NCI-H1694 (cell line): ENCODE data around the gene PHLDB3.
"Not testable (repeated sequence)": the region's sequence is repeated elsewhere in the genome, so short reads cannot be mapped to it uniquely, and the experiment has no call there.

Experiments used
- DNase-seq: peaks from one replicate; lab custom pipeline; 2025; lab: John Stamatoyannopoulos, UW

PHLDB3 gene

GRCh38 chr19:43526884-43527859 lies 22.6 kb upstream of the PHLDB3 start, which contains the start of gene ETHE1:
ETHE1 (minus strand) TSS chr19:43527201; CDS start chr19:43527177, 24 bp downstream.
- DNase-seq: peak; percentile 11

DNA sequence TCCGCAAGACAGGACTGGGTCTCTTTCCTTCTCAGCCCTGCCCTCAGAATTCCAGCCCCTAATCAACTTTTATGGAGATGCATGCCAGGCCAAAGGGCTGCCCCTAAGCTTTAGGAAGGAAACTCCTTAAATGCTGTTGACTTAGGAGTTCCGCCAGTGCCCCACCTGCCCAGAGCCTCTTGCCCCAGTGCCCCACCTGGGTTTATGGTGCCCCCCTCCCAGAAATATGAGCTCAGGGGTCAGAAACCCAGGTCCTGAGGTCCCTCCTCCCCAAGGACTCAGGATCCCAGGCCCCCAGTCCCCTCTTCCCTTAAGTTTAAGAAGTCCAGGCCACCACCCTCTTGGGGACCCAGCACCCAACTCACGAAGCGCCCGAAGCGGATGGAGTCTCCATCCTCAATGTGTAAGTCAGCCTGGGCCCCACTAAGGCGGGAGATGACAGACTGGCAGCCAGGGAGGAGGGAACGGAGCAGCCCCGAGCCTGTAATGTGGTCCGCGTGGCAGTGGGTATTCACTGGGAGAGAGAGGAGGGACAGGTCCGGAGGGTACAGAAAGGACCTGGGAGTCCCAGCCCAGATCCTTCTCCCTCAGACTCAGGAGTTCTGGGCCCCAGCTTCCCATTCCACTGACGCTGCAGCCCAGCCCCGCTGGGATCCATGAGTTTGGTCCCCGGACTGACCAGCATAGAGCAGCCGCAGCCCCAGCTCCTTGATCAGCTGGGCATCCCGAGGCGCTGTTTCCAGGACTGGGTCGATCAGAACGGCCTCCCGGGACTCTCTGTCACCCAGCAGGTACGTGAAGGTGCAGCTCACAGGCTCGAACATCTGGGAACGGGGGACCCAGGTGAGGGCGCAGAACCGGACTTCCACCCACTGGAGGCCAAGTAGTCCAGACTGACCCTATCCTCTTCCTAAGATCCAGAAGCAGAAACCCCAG lies 21.6 kb upstream of the PHLDB3 start:
- DNase-seq: no peak

- DNase-seq: no peak
Observed at GRCh38 chr19:43524922-43525835, 20.6 kb upstream of the PHLDB3 start.

DNA sequence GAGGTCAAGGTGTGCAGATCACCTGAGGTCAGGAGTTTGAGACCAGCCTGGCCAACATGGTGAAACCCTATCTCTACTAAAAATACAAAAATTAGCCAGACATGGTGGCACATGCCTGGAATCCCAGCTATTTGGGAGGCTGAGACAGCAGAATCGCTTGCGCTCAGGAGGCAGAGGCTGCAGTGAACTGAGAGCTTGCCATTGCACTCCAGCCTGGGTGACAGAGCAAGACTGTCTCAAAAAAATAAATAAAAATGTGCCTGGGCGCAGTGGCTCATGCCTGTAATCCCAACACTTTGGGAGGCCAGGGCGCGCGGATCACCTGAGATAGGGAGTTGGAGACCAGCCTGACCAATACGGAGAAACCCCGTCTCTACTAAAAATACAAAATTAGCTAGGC lies 19.1 kb upstream of the PHLDB3 start:
- DNase-seq: not testable (repeated sequence)

- no peak for DNase-seq
Observed at GRCh38 chr19:43522929-43523328, 18.4 kb upstream of the PHLDB3 start.

DNA sequence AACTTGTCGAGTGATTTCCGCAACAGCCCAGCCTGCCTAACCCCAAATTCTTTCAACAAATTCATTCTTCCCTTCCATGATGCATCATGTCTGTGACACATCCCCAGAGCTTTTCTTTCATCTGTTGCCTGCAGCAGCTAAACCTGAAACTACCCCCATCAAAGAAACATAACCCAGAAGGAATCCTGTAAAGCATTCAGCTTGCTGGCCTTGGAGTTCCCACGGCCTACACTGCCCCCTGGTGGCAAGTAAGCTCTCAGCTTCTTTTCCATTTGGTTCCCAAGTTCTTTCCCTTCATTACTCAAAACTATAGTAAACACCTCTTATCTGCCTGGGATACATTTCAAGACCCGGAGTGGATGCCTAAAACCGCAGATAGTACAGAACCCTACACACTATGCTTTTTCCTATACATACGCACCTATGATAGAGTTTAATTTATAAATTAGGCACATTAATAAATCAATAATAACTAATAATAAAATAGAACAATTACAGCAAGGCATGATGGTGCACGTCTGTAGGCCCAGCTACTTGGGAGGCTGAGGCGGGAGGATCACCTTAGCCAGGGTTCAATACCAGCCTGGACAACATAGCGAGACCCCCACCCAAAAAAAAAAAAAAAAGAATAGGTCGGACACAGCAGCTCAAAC lies 15.0 kb upstream of the PHLDB3 start:
- peak; percentile 85 for DNase-seq

GRCh38 chr19:43518051-43518450 lies 13.5 kb upstream of the PHLDB3 start:
- DNase-seq: no peak

DNA sequence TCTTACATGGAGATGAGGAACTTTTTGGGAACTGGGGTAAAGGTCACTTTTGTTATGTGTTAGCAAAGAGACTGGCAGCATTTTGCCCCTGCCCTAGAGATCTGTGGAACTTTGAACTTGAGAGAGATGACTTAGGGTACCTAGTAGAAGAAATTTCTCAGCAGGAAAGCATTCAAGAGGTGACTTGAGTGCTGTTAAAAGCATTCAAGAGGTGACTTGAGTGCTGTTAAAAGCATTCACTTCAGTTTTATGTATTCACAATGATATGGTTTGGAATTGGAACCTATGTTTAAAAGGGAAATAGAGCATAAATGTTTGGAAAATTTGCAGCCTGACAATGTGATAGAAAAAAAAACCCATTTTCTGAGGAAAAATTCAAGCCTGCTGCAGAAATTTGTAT lies 7.9 kb upstream of the PHLDB3 start:
- not testable (repeated sequence) for DNase-seq

GRCh38 chr19:43511324-43511723 lies 6.8 kb upstream of the PHLDB3 start:
- no peak for DNase-seq

GRCh38 chr19:43510713-43511112 lies 6.2 kb upstream of the PHLDB3 start:
- DNase-seq: no peak

GRCh38 chr19:43507880-43508279 lies 3.3 kb upstream of the PHLDB3 start:
- no peak for DNase-seq

DNA sequence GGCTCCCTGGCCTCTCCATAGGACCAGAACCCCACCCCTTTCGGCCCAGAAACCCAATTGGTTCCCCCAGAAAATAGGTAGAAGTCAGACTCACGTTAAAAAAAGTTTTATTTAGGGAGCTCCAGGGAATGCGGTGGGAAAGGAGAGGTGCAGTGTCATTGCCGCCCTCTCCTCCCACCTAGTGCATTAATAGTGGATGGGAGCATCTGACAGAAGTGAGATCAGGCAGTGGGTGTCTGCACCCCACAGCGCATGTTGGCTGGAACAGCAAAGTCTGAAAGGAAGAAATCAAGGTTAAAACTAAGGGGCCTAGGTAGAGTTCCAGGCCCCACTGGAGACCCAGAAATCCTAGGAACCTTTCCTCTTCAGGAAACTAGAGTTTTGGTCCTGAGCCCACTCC lies 2.1 kb upstream of the PHLDB3 start:
- no peak for DNase-seq

GRCh38 chr19:43505941-43506340 lies 1.4 kb upstream of the PHLDB3 start:
- DNase-seq: no peak

GRCh38 chr19:43505186-43505456 lies 575 bp upstream of the PHLDB3 start:
- DNase-seq: no peak

- DNase-seq: peak; percentile 85
Observed at GRCh38 chr19:43503501-43504425, 783 bp downstream of the PHLDB3 start.

DNA sequence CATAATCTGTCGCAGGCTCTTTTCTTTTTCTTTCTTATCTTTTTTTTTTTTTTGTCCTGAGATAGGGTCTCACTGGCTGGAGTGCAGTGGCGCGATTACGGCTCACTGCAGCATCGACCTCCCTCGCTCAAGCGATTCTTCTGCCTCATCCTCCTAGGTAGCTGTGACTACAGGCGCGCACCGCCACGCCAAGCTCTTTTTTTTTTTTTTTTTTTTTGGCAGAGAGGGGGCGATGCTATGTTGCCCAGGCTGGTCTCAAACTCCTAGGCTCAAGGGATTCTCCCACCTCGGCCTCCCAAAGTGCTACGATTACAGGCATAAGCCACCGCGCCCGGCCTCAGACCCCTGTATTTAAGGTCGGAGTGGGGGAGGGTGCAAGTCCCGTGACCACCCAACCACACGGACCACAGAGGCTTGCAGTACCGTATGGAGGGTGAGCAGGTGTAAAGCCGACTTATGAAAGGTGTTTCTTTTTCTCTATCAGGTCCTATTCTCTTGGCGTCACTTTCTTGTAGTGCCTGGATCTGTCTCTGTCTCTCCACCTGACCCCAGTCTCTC lies 2.0 kb downstream of the PHLDB3 start:
- DNase-seq: no peak

GRCh38 chr19:43501661-43502418 lies 2.7 kb downstream of the PHLDB3 start:
- DNase-seq: no peak

DNA sequence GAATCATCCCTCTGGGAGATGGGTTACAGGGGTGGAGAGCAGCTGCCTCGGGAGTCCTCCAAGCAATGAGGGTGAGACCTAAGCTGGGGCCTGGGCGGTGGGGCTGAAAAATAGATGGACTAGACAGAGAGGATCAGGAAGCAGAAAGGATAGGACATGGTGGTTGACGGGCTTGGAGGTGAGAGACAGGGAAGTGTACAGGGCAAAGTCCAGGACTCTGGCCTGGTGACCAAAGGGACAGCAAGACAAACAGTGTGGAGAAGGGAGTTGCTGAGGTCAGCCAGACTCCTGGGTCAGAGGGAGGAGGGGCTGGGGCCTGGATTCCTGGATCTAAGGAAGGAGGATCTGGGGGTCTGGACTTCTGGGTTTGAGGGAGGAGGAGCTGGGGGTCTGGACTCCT lies 5.5 kb downstream of the PHLDB3 start:
- no peak for DNase-seq

DNA sequence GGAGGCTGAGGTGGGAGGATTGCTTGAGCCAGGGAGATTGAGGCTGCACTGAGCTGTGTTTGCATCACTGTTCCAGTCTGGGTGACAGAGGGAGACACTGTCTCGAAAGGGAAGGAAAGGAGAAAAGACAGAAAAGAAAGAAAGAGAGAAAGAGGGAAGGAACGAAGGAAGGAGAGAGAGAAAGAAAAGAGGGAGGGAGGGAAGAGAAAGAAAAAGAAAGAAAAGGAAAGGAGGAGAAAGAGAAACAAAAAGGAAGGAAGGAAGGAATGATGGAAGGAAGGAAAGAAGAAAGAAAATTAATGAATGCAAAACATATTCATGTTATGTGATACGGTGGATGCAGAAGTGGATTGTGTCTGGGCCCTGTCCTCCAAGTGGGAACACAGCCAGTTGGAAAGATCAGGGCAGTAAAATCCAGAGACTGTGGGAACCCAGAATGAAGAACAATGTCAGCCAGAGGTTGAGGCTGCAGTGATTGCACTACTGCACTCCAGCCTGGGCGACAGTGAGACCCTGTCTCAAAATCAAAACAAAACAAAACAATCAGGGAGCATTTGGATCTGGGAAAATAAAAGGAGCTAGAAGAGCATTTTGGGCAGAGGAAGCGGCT lies 6.2 kb downstream of the PHLDB3 start:
- DNase-seq: no peak
